Stimulated activated memory B cell treated with anti-CD40 and anti-IgM and Interleukin-4, amounts not matched to agents 10 μg/mL and 1 μg/mL and 100 μg/mL, for 72 hours (primary cell): ENCODE data around the gene SAP130.

Experiments used
- ATAC-seq: fragments of 150-1000 bp; cut with Tn5 transposase; 2 replicates; pipeline ENCODE4 v1.10.0; 2021
- H3K27ac Mint-ChIP-seq: one replicate; pipeline ENCODE4 v1.8.0; 2022; ENCODE audit warnings: mild to moderate bottlenecking, mixed read lengths
- H3K27me3 Mint-ChIP-seq: one replicate; pipeline ENCODE4 v1.8.0; 2022; ENCODE audit warnings: mixed read lengths
- H3K36me3 Mint-ChIP-seq: one replicate; pipeline ENCODE4 v1.8.0; 2022; ENCODE audit warnings: mixed read lengths
- H3K4me1 Mint-ChIP-seq: one replicate; pipeline ENCODE4 v1.8.0; 2022; ENCODE audit warnings: mixed read lengths
- H3K4me3 Mint-ChIP-seq: one replicate; pipeline ENCODE4 v1.8.0; 2022; ENCODE audit warnings: mild to moderate bottlenecking, moderate library complexity, mixed read lengths
- H3K9me3 Mint-ChIP-seq: one replicate; pipeline ENCODE4 v1.8.0; 2022; ENCODE audit warnings: mixed read lengths

The SAP130 gene

DNA sequence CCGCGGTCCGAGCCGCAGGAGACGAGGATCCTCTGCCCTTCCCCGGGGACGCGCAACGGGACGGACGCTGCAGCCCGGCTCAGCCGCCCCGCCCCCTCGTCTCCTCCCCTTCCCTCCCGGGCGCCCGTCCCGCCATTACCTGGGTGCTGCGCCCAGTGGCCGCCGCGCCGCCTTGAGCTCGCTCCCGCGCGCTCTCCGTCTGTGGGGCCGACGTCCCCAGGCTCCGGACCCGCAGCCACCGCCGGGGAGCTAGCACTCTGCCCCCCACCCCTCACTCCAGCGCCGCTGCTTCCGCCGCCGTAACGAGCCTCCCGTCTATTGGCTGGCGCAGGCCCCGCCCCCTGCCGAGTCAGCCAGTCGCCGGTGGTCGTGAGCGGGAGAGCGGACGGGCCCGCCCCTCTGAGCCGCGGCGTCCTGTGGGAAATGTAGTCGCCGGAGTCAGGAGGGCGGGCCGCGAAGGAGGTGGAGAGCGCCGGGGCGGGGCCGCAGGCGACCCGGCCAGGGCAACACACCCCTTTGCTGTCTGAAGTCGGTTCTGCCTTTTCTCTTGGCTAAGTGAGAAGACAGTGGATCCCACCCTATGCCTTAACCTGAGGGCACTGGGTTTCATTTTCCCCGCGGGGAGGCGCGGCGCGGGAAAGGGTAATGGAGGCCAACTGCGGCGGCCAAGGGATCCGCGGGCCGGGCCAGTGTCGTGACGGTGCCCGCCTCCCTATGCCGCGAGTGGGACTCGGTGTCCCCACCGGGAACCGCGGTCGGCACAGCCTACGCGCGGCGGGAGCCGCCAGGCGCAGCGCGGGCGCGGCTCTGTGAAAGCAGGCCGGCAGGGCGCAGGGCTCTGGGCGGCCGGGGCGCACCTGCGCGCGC lies at the start of gene SAP130:
Gene SAP130, minus strand, starts transcription at position 259 of the 867 bp plus-strand sequence. CDS start 1,767 bp downstream, outside the sequence.
- peak; percentile 92 for ATAC-seq
- H3K27me3 Mint-ChIP-seq = no peaks in the 10 kb centered on the region
- peak within 1 kb of the TSS; percentile 84 for H3K27ac Mint-ChIP-seq
- peaks cover 8% of the 10 kb centered on the region for H3K9me3 Mint-ChIP-seq
- peak within 1 kb of the TSS; percentile 95 for H3K4me3 Mint-ChIP-seq
- no peaks in the 10 kb centered on the region for H3K36me3 Mint-ChIP-seq
- peaks cover 23% of the 10 kb centered on the region for H3K4me1 Mint-ChIP-seq

GRCh38 chr2:128076461-128077106 lies 48.7 kb upstream of the SAP130 start:
- Mint-ChIP-seq H3K27ac (peak overlapping the region; percentile 12), H3K4me1 (peaks cover 8% of the 10 kb centered on the region)

GRCh38 chr2:128073278-128073677 lies 45.4 kb upstream of the SAP130 start:
- Mint-ChIP-seq H3K9me3 (no peaks in the 10 kb centered on the region), H3K36me3 (no peaks in the 10 kb centered on the region)

More at GRCh38 chr2:128076461-128077106, 48.7 kb upstream of the SAP130 start:
- Mint-ChIP-seq H3K9me3 (no peaks in the 10 kb centered on the region), H3K4me3 (no peak overlapping the region), H3K36me3 (no peaks in the 10 kb centered on the region), H3K27me3 (no peaks in the 10 kb centered on the region)
- ATAC-seq = no peak

DNA sequence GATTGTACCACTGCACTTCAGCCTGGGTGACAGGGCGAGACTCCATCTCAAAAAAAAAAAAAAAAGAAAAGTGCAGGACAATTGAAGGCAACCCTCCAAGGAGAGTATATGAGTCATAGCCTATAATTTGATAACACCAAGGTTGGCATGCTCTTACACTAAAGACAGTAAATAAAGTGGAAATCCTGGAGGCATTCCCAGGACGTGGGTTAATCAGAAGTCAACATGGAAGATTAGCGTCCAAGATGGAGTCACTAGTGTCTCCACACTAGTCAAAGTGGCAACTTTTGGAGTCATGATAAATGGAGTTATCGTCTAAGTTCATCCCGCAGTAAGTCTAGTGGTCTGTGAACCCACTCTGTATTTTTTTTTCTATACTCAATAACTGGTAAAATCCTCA lies 41.9 kb upstream of the SAP130 start:
- no peaks in the 10 kb centered on the region for H3K27me3 Mint-ChIP-seq
- no peak for ATAC-seq
- no peak overlapping the region for H3K27ac Mint-ChIP-seq
- H3K9me3 Mint-ChIP-seq = no peaks in the 10 kb centered on the region
- no peaks in the 10 kb centered on the region for H3K36me3 Mint-ChIP-seq
- no peak overlapping the region for H3K4me3 Mint-ChIP-seq
- H3K4me1 Mint-ChIP-seq = no peaks in the 10 kb centered on the region

More at GRCh38 chr2:128073278-128073677, 45.4 kb upstream of the SAP130 start:
- ATAC-seq = no peak
- Mint-ChIP-seq H3K4me1 (peaks cover 8% of the 10 kb centered on the region), H3K4me3 (no peak overlapping the region), H3K27me3 (no peaks in the 10 kb centered on the region), H3K27ac (no peak overlapping the region)

DNA sequence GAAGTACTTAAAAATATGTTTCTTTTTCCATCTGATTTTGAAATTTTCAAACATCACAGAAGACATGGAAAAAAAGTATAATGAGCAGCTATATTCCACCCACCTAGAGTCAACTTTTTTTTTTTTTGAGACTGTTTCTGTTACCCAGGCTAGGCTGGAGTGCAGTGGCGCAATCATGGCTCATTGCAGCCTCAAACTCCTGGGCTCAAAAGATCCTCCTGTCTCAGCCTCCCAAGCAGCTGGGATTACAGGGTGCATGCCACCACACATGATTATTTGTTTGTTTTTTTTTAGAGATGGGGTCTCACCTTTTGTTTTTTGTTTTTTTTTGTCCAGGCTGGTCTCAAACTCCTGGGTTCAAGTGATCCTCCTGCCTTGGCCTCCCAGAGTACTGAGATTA lies 36.5 kb upstream of the SAP130 start:
- Mint-ChIP-seq H3K27me3 (peaks cover 15% of the 10 kb centered on the region), H3K36me3 (no peaks in the 10 kb centered on the region), H3K9me3 (no peaks in the 10 kb centered on the region), H3K27ac (no peak overlapping the region), H3K4me3 (no peak overlapping the region), H3K4me1 (peaks cover 5% of the 10 kb centered on the region)
- no peak for ATAC-seq

DNA sequence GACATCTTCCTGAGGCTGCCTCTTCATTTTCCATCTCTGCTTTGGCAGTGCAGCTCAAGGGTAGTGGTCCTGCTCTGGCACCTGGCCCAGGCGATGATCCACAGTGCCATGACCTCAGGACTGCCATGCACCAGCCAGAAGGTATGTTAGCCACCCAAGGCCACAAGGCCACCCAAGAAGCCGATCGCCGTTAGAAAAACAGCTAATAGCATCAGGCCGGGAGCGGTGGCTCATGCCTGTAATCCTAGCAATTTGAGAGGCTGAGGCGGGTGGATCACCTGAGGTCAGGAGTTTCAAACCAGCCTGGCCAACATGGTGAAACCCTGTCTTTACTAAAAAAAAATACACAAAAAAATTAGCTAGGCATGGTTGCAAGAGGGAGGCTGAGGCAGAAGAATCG lies 34.7 kb upstream of the SAP130 start:
- Mint-ChIP-seq H3K27me3 (peaks cover 21% of the 10 kb centered on the region), H3K4me3 (no peak overlapping the region), H3K27ac (no peak overlapping the region), H3K36me3 (no peaks in the 10 kb centered on the region), H3K4me1 (peaks cover 5% of the 10 kb centered on the region), H3K9me3 (no peaks in the 10 kb centered on the region)
- ATAC-seq = no peak

GRCh38 chr2:128058114-128058513 lies 30.3 kb upstream of the SAP130 start:
- no peak for ATAC-seq
- Mint-ChIP-seq H3K36me3 (no peaks in the 10 kb centered on the region), H3K4me3 (no peak overlapping the region), H3K27me3 (peaks cover 52% of the 10 kb centered on the region), H3K4me1 (peaks cover 1% of the 10 kb centered on the region), H3K27ac (no peak overlapping the region), H3K9me3 (no peaks in the 10 kb centered on the region)

DNA sequence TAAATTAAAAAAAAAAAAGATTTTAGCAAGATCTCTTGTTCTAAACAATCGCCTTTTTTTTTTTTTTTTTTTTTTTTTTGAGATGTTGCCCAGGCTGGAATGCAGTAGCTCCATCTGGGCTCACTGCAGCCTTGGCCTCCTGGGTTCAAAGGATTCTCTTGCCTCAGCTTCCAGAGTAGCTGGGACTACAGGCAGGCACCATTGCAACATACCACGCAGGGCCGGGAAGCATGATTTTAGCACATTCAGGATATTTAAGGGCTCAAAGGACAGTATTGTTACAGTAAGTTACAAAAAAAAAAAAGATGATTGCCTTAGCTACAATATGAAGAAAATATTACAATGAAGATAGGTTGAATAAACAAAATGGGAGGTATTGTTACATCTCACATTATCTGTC lies 29.5 kb upstream of the SAP130 start:
- Mint-ChIP-seq H3K4me3 (no peak overlapping the region), H3K27ac (no peak overlapping the region), H3K9me3 (no peaks in the 10 kb centered on the region), H3K4me1 (no peaks in the 10 kb centered on the region), H3K36me3 (no peaks in the 10 kb centered on the region), H3K27me3 (peaks cover 52% of the 10 kb centered on the region)
- no peak for ATAC-seq

- H3K27me3 Mint-ChIP-seq = peaks cover 73% of the 10 kb centered on the region
Observed at GRCh38 chr2:128054104-128054885, 26.4 kb upstream of the SAP130 start.

DNA sequence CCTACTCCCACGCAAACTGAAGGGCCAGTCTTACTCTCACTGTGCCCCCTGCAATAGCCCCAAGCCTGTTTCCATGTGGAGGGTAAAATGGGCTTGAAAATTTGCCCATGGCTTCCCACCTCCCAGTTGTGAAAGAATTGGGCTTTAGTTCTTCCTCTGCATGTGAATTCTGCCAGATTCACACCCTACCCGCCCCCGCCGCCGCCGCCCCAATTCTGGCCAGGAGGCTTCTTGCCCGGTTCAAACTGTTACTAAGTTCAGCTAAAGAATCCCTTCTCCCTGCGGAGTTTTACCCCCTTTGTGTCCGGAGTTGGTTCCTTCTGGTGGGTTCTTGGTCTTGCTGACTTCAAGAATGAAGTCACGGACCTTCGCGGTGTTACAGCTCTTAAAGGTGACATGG lies 25.5 kb upstream of the SAP130 start:
- no peak overlapping the region for H3K27ac Mint-ChIP-seq
- no peak for ATAC-seq
- H3K36me3 Mint-ChIP-seq = peaks cover 7% of the 10 kb centered on the region
- peaks cover 77% of the 10 kb centered on the region for H3K27me3 Mint-ChIP-seq
- peaks cover 11% of the 10 kb centered on the region for H3K9me3 Mint-ChIP-seq
- H3K4me3 Mint-ChIP-seq = no peak overlapping the region
- no peaks in the 10 kb centered on the region for H3K4me1 Mint-ChIP-seq

More at GRCh38 chr2:128054104-128054885, 26.4 kb upstream of the SAP130 start:
- Mint-ChIP-seq H3K27ac (no peak overlapping the region), H3K4me1 (no peaks in the 10 kb centered on the region), H3K4me3 (no peak overlapping the region), H3K9me3 (peaks cover 9% of the 10 kb centered on the region), H3K36me3 (peaks cover 7% of the 10 kb centered on the region)
- ATAC-seq = no peak

DNA sequence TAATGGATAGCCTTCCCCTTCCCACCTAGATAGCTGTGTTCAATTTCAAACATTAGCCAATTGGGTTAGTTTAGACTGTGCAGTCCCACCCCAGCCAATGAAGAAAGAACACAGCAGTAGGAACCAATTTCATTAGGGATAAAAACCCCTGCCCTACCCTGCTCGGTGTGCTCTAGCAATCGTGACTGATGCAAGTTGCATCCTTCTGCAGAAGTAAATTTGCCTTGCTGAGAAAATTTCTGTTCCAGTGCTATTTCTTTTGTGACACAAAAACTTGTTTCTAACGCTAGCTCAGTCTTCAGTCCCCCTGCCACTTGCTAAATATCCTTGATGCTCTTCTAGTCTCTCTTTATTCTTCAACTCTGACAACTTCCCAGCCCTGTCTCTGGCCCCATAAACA lies 15.2 kb upstream of the SAP130 start:
- no peak for ATAC-seq
- peaks cover 41% of the 10 kb centered on the region for H3K27me3 Mint-ChIP-seq
- H3K4me1 Mint-ChIP-seq = peaks cover 6% of the 10 kb centered on the region
- H3K9me3 Mint-ChIP-seq = peaks cover 26% of the 10 kb centered on the region
- no peaks in the 10 kb centered on the region for H3K36me3 Mint-ChIP-seq
- no peak overlapping the region for H3K4me3 Mint-ChIP-seq
- H3K27ac Mint-ChIP-seq = no peak overlapping the region

DNA sequence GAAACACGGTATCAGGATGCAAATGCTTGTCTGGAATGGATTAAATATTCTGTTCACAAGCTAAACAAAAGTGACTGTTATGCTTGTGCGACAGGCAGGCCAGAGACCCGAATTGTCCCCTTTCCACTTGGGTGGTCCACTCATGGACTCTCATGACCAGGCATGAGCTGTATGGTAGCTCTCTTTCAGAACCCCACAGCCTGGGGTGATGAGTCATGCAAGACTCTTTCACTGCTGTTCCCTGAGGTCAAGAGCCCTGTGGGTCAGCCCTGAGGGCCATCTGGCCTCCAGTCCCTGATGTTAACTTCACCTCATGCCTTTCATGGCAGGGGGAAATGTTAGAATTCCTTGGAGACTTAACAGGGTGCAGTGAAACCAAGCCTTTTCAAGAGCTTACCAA lies 13.7 kb upstream of the SAP130 start:
- Mint-ChIP-seq H3K4me1 (peaks cover 6% of the 10 kb centered on the region), H3K27ac (no peak overlapping the region), H3K4me3 (no peak overlapping the region), H3K9me3 (peaks cover 33% of the 10 kb centered on the region), H3K36me3 (no peaks in the 10 kb centered on the region), H3K27me3 (peaks cover 33% of the 10 kb centered on the region)
- ATAC-seq = no peak

DNA sequence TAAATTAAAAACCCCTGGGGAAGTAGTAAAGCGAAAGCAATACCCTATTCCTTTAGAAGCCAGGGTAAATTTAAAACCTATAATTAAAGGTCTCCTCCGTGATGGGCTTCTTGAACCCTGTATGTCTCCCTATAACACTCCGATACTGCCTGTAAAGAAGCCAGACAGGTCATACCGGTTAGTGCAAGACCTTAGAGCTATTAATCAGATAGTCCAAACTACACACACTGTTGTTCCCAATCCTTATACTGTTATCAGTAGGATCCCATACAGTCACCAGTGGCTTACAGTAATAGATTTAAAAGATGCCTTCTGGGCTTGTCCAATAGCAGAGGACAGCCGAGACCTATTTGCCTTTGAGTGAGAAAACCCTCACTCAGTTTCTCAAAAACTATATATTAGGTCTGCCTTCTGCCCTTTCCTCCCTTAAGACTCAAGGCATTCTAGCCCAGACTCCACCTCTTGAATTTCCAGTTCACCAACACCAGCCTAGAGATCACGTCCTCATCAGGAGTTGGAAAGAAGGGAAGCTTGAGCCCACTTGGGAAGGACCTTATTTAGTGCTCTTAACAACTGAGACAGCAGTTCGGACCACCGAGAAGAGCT lies 12.4 kb upstream of the SAP130 start:
- peaks cover 32% of the 10 kb centered on the region for H3K9me3 Mint-ChIP-seq
- peaks cover 6% of the 10 kb centered on the region for H3K4me1 Mint-ChIP-seq
- no peak for ATAC-seq
- H3K27ac Mint-ChIP-seq = no peak overlapping the region
- H3K27me3 Mint-ChIP-seq = peaks cover 33% of the 10 kb centered on the region
- H3K36me3 Mint-ChIP-seq = no peaks in the 10 kb centered on the region
- no peak overlapping the region for H3K4me3 Mint-ChIP-seq

GRCh38 chr2:128039535-128039934 lies 11.7 kb upstream of the SAP130 start:
- ATAC-seq = no peak
- Mint-ChIP-seq H3K4me1 (peaks cover 6% of the 10 kb centered on the region), H3K9me3 (peaks cover 32% of the 10 kb centered on the region), H3K36me3 (no peaks in the 10 kb centered on the region), H3K4me3 (no peak overlapping the region), H3K27ac (no peak overlapping the region), H3K27me3 (peaks cover 33% of the 10 kb centered on the region)

DNA sequence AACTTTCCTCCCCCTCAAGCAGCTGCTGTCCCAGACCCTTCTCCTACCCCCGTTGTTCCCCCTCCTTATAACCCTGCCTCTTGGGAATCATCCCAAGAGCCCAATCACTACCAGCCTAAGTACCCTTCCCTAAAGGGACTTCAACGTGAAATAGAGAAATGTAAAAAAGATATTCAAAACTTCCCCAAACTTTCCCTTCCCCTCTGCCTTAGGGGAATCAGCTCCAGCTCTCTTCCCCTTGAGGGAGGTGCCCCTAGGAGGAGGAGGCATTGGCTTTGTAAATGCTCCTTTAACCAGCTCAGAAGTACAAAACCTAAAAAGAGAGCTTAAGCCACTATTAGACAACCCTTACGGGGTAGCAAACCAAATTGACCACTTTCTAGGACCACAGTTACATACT lies 10.6 kb upstream of the SAP130 start:
- Mint-ChIP-seq H3K4me1 (peaks cover 6% of the 10 kb centered on the region), H3K9me3 (peaks cover 27% of the 10 kb centered on the region), H3K27me3 (peaks cover 33% of the 10 kb centered on the region), H3K27ac (no peak overlapping the region), H3K4me3 (no peak overlapping the region), H3K36me3 (no peaks in the 10 kb centered on the region)
- no peak for ATAC-seq
